Stimulated activated CD8-positive, alpha-beta memory T cell treated with anti-CD3 and anti-CD28 coated beads, Interleukin-7, amount 100 ng/mL, for 48 hours (primary cell): ENCODE data around the gene KIAA1210.
A peak's percentile ranks its signal among the peaks of the same experiment; 100 is the strongest.

Experiments
- DNase-seq, 2 donors: peaks; one replicate each; pipeline ENCODE4 v3.0.0-alpha.2; 2020; ENCODE audit warnings: low read depth in 1 of 2; ENCODE audit errors: extremely low read depth in 1 of 2

KIAA1210 gene

DNA sequence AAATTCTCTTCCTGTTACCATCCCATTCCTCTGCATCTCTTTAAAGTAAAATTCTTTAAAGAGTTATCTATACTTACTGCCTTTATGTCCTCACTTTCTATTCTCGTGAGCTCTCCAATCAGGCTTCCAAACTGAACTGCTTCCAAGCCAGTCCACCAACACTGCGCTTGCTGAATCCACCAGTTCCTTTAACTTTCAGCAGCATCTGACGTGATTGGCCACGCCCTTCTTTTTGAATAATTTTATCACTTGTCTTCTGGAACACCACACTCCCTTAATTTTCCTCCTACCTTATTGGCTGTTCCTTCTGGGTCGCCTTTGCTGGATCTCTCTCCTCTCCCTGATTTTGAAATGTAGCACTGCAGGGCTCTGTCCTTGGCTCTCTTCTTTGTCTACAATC lies at the start of gene KIAA1210:
TSS of gene KIAA1210 (minus strand) at position 163 of the 400 bp plus-strand sequence. CDS start 4,170 bp downstream, outside the sequence.
- no peak for DNase-seq

DNA sequence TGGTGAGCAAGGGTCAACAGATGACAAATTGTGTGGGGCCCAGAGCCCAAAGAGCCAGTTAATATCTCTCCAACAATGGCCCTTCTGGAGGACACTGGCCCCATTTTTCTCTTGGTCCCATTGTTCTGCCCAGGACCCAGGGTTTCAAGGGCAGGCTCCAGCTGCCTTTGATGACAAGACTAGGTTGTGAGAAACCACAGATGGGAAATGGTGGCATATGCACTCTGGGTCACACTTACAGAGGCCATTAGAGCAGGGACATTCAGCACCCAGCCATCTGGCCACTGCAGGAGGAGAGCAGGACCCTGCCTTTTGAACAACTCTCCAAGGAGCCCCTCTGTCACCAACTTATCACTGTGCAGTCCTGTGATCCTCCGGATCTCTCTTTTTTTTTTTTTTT lies 49.7 kb upstream of the KIAA1210 start:
- no peak for DNase-seq

DNA sequence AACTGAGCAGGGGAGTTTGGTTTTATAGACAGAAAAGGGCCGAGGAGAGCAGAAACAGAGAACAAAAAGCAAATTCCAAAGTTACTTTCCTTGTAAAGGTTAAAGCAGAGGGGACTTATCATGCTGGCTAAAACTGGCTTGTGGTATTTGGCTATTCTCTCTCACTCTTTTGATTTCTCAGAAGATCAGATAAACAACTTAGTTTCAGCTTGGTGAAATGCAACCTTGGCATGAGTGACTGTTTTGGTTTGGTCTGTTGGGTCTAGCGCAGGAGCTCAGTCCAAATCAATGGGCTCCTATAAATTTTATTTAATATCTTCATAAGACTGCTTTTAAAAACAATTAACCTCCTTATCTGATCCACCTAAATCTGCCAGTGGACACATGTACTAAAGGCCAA lies 47.3 kb upstream of the KIAA1210 start:
- DNase-seq = no peak

DNA sequence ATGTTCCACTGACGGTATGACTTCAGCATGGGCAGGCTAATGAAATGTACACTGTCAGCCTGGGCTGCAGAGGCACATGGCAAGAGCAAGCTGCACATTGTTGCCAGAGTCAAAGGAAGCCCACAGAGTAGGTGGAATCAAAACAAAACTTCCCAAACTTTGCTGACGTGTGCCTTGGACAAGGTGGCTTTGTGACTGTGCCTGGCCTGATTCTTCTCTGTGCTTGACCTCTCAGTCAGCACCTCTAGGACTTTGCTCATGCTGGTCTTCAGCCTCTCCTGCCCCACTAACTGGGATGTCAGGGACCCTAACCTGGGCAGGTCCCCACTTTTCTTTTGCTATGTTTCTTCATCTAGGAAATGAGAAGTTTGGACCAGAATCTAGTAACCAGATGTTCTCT lies 40.5 kb upstream of the KIAA1210 start:
- no peak for DNase-seq

DNA sequence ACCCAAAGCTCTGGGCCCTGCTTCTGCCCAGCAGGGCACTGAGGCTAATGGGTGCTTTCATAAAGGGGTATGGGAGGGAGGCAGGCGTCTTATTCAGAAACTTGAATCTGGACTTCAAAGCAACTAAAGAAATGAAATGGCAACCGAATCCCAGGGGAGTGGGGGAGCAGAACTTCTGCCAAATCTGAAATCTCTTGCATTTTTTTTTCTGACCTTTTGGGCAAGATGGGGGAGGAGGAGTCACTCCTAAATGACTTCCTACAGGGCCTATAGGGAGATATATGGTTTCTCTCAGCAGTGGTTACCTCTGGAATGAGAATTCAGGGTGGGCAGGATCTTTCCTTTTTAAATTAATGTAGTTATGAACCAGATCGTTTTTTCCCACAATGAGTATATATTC lies 30.6 kb upstream of the KIAA1210 start:
- DNase-seq = no peak

DNA sequence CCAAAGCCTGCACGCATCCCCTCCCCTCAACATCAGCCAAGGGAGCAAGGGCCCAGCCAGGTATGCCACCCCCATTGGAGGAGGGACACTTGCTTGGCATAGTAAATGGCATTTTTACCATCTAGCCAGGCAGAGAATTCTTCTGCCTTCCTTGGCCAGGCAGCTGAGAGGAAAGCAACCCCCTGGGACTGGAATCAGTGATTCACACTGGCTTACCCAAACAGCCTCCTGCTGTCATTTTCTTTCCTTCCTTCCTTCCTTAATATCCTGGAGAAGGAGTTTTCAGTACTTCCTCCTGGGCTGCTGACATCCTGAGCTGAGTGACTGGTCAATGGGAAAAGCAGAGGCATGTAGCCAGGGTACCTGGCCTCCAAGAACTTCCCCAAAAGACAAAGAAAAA lies 28.6 kb upstream of the KIAA1210 start:
- DNase-seq = no peak

DNA sequence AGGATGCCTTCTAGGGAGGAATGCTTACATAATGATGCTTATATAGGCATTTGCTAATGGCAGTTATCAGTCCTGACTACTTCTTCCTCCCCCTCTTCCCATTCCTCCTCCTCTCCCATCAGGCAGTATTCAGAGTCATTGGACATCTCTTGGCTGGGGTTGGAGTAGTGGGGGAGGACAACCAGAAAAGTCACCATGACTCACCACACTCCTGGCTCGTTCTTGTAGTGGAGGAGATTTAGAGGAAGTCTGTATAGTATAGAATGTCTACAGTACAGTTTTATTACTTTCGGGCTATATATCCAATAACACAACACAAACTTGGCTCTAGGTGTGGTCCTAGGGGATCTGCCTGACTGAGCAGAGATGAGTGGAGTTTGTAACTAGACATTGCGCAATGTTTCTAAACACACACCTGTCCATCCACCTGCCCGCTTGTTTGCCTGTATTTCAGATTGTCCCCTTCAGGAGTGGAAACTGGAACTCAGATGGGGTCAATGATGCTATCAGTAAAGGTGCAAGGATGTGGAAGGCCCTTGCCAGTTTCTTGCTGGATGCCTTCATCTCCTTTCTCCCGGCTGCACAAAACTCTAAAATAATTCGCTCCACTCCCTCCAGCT lies 27.9 kb upstream of the KIAA1210 start:
- DNase-seq = no peak

DNA sequence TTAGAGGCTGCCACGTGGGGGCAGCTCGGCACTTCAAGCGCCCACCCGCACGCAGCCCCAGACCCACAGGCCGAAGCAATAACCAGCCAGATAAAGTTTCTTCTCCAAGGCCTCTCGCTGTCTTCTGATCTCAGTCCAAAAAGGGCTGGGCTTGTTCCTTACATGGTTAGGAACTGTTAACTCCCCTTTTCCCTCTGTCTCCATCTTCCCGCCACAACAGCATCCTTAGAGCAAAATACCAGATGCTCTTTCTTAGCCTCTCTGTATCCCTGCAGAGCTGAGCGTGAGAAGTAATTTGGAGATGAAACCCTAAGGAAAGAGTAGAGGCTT lies 23.4 kb upstream of the KIAA1210 start:
- DNase-seq = no peak

DNA sequence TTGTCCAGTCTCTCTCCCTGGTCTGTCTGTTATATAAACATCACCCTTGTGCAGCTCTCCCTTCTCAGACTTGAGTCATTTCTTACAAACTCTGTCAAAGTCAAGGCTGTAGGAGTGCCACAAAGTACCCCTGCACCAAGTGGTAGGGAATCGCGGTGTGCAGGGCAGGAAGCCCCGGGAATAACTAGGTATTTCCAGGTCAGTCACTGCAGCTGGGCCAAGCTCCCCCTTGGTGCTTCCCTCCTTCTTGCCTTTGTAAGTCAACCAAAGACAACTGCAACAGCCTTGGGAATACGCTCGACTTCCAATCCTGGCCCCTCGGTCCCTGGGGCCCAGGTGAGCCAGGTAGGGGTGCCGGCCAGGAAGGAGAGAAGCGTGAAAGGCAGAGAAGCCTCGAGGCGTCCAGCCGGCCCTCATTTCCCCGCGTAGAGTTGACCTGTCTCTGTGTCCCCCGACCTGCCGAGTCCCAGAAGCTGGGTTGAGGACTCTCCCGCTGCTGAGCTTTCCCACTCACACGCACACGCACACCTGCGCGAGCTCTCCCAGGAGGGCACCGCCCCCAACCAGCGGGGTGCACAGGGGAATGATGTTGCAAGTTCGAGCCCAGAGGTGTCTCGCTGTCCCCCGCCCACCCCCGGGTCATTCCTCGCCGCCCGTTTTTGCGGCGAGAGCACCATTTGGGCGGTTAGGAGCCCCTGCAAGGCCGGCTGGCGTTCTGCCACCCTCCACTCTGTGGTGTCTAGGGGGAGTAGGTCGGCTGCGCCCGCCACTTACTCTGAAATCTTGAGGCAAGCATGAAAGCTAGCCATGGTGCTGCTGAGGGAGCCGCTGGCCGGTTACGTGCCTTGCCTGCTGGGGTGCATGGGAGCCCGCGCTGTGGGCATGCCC lies 22.8 kb upstream of the KIAA1210 start:
- DNase-seq = no peak

DNA sequence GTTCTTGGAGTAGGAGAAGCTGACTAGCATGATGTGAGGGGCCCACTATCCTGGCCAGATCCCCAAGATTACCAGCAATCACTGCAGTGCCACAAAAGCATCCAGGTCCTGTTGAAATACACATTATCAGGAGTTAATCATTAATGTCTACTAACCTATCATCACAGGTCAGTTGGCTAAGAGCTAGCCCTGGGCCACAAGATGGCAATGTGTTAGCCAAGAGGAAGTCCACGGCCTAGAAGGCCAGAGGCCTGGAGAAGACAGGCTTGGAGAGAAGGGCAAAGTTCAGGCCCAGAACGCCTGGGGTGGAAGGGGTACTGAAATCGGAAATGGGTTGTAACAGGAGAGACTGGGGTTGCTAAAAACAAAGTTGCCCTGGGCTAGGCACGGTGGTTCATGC lies 19.9 kb upstream of the KIAA1210 start:
- DNase-seq = no peak

DNA sequence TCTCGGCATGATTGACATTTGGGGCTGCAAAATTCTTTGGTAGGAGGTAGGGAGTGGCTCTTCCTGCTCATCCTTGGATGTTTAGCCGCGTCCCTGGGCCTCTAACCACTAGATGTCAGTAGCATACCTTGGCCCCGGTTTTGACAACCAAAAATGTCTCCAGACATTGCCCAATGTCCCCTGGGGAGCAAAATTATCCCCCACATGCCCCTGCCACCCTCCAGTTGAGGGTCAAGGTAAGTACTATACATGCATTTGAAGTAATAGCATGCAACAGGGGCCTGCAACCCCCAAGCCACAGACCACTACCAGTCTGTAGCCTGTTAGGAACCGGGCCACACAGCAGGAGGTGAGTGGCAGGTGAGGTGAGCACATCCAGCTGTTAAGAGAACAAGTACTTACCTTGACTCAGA lies 17.6 kb upstream of the KIAA1210 start:
- no peak for DNase-seq

DNA sequence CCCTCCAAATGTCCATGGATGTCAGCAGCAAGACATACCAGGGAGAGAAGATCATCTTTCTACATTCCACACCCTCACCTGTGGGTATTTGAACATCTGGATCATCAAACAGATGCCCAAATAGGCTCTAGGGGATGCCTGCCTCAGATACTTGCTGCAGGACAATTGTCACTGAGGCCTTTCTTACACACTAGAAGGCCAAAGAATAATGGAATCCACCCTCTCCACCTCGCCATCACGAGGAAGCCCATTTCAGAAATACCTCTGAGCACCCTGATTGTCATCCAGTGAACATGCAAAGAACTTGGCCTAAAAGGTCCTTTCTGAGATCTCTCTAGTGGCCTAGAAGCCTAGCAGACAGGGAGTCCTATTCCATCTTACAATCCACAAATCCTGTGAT lies 6.9 kb upstream of the KIAA1210 start:
- DNase-seq = no peak

DNA sequence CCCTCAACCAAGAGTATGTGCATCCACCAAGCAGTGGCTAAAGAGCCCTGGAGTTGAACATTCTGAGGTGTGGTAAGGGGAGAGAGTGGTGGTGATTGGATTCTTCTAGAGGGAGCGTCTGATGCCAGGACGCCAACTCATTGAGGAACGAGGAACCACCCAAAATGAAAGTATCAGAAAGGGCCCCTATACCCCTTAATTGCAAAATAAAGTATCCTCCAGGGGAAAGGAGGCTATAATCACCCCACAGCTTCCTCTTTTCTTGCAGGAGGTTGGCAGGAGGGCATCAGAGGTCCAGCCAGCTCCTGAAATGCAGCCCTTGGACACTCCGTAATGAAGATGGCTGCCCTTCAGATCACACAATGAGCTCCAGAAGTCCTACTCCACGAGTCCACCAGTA lies 5.3 kb upstream of the KIAA1210 start:
- DNase-seq = no peak

DNA sequence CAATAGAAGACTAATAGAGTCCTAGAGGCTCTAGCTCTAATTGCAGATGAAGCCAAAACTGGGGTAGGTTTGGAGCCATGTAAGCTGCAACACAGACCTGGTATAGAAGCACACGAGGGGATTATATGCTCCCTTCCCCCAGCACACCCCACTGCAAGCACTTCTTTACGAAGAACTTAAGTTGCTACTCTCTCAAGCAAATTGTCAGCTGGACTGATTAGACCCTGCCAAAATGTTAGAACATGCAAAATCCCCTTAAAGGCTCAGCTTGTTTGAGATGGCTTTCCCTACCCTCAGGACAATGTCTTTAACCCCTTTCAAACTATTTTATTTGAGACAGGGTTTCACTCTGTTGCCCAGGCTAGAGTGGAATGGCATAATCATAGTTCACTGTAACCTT lies 4.7 kb upstream of the KIAA1210 start:
- DNase-seq = no peak

DNA sequence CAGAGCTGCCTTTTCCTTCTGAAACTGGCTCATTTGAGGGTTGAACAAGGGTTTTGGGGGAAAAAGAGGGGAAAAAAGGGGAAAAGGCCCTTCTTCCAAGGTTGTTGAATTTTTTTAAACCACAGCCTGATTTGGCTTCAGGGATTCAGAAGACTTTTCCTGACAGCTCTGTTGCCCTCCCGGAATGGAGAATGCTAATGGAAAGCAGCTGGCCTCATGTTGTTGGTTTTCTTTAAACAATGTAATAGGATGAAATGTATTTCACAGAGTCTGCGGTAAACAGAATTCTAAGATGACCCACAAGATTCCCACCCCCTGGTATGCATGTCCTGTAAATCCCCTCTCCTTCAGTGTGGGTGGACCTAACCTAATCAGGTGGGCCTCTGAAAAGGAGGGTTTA lies 3.3 kb upstream of the KIAA1210 start:
- no peak for DNase-seq

DNA sequence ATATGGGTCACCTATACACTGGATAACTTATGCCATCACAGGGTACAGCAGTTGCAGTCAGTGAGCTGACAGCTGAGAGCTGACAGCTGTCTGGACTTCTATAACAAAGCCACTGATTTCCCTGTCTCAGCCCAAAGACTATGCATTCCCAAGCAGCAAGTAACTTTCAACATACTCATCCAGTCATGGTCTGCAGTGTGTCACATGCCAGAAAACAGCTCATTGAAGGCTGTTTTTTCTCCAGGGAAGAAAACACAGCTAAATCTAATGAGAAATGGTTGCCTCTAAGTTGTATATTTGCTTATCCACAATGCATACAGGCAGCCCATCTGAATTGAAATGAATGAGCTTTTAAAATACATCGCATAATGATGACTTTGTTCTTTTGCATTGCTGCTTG lies 6.3 kb downstream of the KIAA1210 start:
- no peak for DNase-seq

DNA sequence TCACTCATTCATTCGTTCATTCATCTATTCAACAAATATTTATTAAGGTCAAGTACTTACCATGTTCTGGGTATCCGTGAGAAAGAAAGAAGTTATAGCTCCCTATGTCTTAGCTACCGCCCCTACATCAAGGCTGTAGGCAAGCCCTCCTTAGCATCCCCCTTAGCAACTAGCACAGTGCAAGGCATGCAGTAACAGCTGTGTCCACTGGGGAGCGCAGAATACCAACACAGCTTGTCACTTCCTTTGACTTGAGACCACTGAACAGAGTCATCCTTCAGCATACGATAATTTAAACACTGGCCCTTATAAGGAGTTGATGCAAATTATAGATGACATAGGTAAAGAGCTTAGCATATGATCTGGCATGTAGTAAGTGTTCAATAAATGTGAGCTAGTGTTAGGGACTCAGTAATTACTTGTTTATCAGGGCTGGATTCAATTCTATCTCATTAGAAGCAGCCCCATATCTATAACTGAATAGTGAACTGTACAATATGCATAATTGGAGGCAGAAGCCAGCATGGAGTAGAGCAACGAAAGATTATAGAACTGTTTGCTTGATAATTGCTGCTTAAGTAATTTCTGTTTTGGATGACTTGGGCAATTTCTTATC lies 8.7 kb downstream of the KIAA1210 start:
- DNase-seq = peak; percentile 10 to 27

DNA sequence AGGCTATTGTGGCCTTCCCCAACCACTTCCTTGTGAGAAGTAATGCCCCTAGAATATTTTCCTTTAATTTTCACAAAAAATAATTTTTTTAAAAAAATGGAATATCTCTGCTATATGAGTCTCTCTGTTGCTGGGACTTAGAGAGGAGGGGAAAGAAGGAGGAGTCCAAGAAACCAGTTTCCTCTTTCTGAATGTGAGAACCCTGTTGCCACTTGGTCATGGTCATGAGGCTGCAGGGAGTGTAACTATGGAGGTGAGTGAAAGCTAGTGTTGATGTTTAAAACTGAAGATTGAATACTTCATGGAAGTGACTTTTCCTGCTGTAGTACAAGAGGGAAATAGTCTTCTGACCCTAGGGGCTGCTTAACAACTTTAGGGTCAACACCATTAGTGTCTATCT lies 20.4 kb downstream of the KIAA1210 start:
- DNase-seq = no peak

DNA sequence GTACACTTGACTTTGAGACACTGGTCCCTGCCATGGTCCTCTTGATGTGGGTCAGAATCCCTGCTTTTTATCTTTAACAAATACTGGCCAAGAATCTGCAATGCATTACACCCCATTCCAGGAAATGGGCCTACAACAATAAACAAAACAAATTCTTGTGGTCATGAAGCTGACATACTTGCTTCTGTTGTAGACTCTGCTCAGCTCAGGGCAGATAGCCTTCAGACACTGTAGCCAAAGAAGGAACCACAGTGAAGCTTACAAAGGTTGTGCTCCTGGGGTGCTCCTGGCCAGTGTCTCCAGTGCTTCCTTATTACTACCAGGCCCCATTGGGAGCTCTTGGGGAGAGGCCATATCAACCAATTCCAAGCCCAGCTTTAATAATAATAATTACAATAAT lies 21.8 kb downstream of the KIAA1210 start:
- DNase-seq = no peak

DNA sequence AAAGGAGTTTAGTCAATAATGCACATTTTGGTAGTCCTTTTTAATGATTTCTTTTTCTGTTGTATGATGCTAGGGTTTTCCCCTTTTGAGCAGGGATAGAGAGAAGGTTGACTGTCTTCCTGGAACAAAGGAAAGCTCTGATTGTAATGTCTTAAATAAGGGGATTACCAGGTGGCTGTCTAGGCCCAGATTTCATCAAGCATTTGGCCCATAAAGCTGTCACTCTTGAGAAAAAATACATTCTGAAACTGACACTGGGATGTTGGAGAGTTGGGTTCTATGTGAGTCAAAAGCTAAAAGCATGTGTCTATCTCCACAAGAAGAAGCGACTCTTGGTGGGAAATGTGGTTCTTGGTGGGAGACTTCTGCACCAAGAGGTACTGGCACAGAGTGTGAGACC lies 26.4 kb downstream of the KIAA1210 start:
- no peak for DNase-seq

DNA sequence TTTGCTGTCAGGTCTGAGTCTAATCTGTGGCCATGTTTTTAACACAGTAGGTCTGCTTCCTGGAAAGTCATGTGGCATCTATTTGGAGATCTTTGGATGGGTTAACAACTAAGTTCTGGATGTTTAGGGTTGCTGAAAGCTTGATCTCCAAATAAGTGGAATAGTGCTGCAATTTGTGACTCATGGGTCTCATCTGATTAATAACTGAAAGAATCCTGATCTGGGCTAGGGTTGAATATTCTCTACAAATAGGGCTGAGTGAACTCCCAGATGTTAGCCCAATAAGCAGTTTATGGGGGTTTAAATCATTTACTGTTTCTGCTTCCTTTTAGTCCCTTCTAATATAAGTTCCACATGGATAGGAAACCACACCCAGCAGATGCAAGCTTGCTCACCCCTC lies 31.7 kb downstream of the KIAA1210 start:
- DNase-seq = no peak

DNA sequence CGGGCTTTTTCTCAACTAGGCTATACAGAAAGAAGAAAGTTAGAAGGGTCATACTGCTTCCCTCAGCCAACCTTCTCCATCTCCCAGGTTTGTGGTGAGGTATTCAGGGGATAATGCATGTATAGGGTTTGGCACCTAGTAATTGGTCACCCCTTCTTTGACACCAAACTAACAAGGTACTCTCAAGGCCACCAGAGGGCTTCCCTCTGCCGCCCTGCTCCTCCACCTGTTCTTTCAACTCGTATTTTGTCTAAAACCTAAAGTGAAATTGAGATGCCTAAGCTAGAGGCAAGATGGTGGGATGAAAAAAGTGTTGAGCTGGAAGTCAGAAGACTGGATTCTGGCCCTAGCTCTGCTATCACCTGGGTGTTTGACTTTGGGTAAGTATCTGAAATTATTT lies 32.8 kb downstream of the KIAA1210 start:
- no peak for DNase-seq
